ENCODE data around the gene AIFM3. TPM values are rescaled to one million over a fixed set of nuclear protein-coding genes. Genes with fewer than 3 reads are reported as not detected.
"Not testable (repeated sequence)": the region's sequence is repeated elsewhere in the genome, so short reads cannot be mapped to it uniquely, and the experiment has no call there.

Gene AIFM3
- total RNA-seq, 1 donor from 2014 or later: 0.99 TPM

- TF ChIP-seq, protein P1, sequence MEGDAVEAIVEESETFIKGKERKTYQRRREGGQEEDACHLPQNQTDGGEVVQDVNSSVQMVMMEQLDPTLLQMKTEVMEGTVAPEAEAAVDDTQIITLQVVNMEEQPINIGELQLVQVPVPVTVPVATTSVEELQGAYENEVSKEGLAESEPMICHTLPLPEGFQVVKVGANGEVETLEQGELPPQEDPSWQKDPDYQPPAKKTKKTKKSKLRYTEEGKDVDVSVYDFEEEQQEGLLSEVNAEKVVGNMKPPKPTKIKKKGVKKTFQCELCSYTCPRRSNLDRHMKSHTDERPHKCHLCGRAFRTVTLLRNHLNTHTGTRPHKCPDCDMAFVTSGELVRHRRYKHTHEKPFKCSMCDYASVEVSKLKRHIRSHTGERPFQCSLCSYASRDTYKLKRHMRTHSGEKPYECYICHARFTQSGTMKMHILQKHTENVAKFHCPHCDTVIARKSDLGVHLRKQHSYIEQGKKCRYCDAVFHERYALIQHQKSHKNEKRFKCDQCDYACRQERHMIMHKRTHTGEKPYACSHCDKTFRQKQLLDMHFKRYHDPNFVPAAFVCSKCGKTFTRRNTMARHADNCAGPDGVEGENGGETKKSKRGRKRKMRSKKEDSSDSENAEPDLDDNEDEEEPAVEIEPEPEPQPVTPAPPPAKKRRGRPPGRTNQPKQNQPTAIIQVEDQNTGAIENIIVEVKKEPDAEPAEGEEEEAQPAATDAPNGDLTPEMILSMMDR (IDR thresholded peaks at IDR 0.05): no peak
- DNase-seq (ENCODE audit: extremely low spot score, unreplicated experiment): no peak
- Mint-ChIP-seq H3K4me1 (ENCODE audit: unreplicated experiment) (peaks cover 7% of the 10 kb centered on the region), H3K27ac (ENCODE audit: unreplicated experiment) (no peak overlapping the region), H3K4me3 (ENCODE audit: unreplicated experiment) (no peak overlapping the region), H3K9me3 (ENCODE audit: unreplicated experiment) (no peaks in the 10 kb centered on the region), H3K36me3 (ENCODE audit: unreplicated experiment) (peaks cover 9% of the 10 kb centered on the region), H3K27me3 (ENCODE audit: unreplicated experiment) (no peaks in the 10 kb centered on the region)
These were observed 35.9 kb upstream of the AIFM3 start for GRCh38 chr22:20931126-20931654.

- Mint-ChIP-seq H3K27ac (ENCODE audit: unreplicated experiment) (no peak overlapping the region), H3K4me3 (ENCODE audit: unreplicated experiment) (no peak overlapping the region), H3K4me1 (ENCODE audit: unreplicated experiment) (peaks cover 11% of the 10 kb centered on the region), H3K9me3 (ENCODE audit: unreplicated experiment) (no peaks in the 10 kb centered on the region), H3K27me3 (ENCODE audit: unreplicated experiment) (no peaks in the 10 kb centered on the region), H3K36me3 (ENCODE audit: unreplicated experiment) (peaks cover 13% of the 10 kb centered on the region)
- DNase-seq (ENCODE audit: extremely low spot score, unreplicated experiment): no peak
- TF ChIP-seq, protein P1 (IDR thresholded peaks at IDR 0.05): no peak
These were observed 33.1 kb upstream of the AIFM3 start for GRCh38 chr22:20933910-20934309.

DNA sequence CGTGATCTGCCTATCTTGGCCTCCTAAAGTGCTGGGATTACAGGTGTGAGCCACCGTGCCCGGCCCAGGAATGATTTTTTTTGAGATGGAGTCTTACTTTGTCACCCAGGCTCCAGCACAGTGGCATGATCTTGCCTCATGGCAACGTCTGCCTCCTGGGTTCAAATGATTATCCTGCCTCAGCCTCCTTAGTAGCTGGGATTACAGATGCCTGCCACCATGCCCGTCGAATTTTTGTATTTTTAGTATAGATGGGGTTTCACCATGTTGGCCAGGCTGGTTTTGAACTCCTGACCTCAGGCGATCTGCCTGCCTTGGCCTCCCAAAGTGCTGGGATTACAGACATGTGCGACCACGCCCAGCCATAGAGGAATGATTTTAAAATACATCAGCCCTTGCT lies 32.0 kb upstream of the AIFM3 start:
- not testable (repeated sequence) for H3K4me3 Mint-ChIP-seq (ENCODE audit: unreplicated experiment); H3K9me3 Mint-ChIP-seq (ENCODE audit: unreplicated experiment); H3K27me3 Mint-ChIP-seq (ENCODE audit: unreplicated experiment); DNase-seq (ENCODE audit: extremely low spot score, unreplicated experiment); H3K27ac Mint-ChIP-seq (ENCODE audit: unreplicated experiment)
- H3K4me1 Mint-ChIP-seq (ENCODE audit: unreplicated experiment): peaks cover 15% of the 10 kb centered on the region
- peaks cover 13% of the 10 kb centered on the region for H3K36me3 Mint-ChIP-seq (ENCODE audit: unreplicated experiment)

GRCh38 chr22:20935780-20936539 lies 31.1 kb upstream of the AIFM3 start:
- Mint-ChIP-seq H3K36me3 (ENCODE audit: unreplicated experiment) (peaks cover 13% of the 10 kb centered on the region), H3K4me1 (ENCODE audit: unreplicated experiment) (peaks cover 21% of the 10 kb centered on the region)
- not testable (repeated sequence) for H3K27me3 Mint-ChIP-seq (ENCODE audit: unreplicated experiment); H3K9me3 Mint-ChIP-seq (ENCODE audit: unreplicated experiment); H3K4me3 Mint-ChIP-seq (ENCODE audit: unreplicated experiment); DNase-seq (ENCODE audit: extremely low spot score, unreplicated experiment); H3K27ac Mint-ChIP-seq (ENCODE audit: unreplicated experiment)

- no peak for DNase-seq (ENCODE audit: extremely low spot score, unreplicated experiment)
- no peak overlapping the region for H3K27ac Mint-ChIP-seq (ENCODE audit: unreplicated experiment)
- H3K4me3 Mint-ChIP-seq (ENCODE audit: unreplicated experiment): no peak overlapping the region
- H3K27me3 Mint-ChIP-seq (ENCODE audit: unreplicated experiment): no peaks in the 10 kb centered on the region
- H3K9me3 Mint-ChIP-seq (ENCODE audit: unreplicated experiment): no peaks in the 10 kb centered on the region
- TF ChIP-seq, protein P1 (IDR thresholded peaks at IDR 0.05): no peak
- peaks cover 13% of the 10 kb centered on the region for H3K36me3 Mint-ChIP-seq (ENCODE audit: unreplicated experiment)
- peaks cover 22% of the 10 kb centered on the region for H3K4me1 Mint-ChIP-seq (ENCODE audit: unreplicated experiment)
These were observed 29.8 kb upstream of the AIFM3 start for GRCh38 chr22:20937031-20937793.

All from osteocyte (in vitro differentiated cells).